Measurements from ENCODE around the gene DPY19L1.
"Not testable (repeated sequence)": the region's sequence is repeated elsewhere in the genome, so short reads cannot be mapped to it uniquely, and the experiment has no call there.

The DPY19L1 gene

DNA sequence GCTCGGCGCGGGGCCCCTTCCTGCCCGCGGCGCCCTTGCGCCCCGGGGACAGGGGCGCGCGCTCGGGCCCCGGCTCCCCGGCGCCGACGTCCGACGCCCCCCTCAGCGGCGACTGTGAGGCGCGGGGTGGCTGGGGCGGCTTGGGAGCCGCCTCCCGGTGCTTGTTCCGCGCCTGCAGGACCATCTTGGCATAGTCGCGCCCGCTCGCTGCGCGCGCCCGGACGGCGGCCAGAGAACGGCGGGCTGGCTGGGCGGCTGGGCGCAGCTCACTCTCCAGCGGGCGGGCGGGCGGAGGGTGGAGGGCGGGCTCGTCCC is at the start of gene DPY19L1:
DPY19L1 (minus strand) TSS at position 275 of the 315 bp plus-strand sequence; CDS start at position 184, 91 bp downstream.
- DNase-seq: no peak

DNA sequence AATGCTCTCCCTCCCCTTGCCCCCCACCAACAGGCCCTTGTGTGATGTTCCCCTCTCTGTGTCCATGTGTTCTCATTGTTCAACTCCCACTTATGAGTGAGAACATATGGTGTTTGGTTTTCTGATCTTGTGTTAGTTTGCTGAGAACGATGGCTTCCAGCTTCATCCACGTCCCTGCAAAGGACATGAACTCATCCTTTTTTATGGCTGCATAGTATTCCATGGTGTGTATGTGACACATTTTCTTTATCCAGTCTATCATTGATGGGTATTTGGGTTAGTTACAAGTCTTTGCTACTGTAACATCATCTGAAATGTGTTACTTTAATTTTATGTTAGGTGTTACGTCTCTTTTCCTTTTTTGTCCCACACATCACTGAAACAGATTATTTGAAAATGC is 42.2 kb upstream of the DPY19L1 start:
- not testable (repeated sequence) for DNase-seq

DNA sequence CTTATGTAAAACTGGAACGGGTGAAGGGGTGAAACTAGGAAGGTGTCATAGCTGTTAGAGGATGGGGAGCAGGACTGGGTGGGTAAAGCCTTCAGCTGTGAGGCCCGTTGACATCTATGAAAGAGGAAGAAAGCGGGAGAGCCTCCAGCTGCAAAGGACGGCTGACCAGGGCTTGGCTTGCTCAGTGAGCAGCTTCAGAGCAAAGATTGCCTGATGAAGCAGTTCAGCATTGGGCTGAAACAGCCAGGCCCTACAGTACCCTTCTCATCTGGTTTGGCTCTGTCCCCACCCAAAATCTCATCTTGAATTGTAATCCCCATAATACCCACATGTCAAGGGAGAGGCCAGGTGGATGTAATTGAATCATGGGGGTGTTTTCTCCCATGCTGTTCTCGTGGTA is 36.7 kb upstream of the DPY19L1 start:
- DNase-seq: not testable (repeated sequence)

DNA sequence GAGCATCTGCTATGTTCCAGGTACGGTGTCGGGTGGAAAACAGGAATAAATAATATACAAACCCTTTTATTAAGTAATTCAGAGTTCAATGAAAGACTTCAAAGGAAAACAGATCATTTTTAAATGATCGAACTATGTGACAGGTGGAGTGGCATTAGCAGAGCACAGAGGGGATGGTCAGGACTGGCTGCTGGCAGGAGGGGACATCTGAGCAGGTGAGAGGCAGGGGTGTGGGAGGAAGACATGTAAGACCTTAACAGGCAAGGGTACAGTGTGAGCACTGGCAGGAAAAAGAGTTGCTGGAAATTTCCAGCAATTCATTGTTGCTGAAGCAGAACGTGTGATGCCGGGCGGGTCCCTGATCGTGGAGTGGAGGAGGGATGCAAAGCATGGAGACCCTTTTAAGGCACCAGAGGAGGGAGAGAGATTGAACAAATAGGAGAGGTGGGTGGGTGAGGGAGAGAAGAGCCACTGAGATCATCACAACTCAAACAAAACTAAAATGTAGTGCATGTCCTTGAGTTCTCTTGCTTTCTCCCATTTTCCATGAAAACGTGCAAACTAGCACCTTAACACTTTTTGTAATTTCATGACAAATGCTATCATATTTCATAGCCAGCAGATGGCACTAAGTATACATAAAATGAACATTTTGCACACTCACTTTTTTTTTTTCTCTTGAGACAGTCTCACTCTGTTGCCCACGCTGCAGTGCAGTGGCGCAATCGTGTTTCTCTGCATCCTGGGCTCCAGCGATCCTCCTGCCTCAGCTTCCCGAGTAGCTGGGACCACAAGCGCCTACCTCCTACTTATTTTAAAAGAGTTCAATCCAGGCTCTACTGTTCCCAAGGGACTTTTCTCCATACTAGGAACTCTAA is 35.9 kb upstream of the DPY19L1 start:
- peak; percentile 50 to 63 (median 59) for DNase-seq

DNA sequence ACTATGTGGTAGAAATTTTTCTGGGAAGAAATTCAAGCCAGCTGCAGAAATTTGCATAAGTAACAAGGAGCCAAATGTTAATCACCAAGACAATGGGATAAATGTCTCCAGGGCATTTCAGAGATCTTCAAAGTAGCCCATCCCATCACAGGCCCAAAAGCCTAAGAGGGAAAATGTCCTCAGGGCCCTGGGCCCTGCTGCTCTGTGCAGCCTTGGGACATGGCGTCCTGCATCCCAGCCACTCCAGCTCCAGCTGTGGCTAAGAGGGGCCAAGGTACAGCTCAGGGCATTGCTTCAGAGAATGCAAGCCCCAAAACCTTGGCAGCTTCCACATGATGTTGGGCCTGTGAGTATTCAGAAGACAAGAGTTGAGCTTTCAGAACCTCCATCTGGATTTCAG is 31.8 kb upstream of the DPY19L1 start:
- not testable (repeated sequence) for DNase-seq

DNA sequence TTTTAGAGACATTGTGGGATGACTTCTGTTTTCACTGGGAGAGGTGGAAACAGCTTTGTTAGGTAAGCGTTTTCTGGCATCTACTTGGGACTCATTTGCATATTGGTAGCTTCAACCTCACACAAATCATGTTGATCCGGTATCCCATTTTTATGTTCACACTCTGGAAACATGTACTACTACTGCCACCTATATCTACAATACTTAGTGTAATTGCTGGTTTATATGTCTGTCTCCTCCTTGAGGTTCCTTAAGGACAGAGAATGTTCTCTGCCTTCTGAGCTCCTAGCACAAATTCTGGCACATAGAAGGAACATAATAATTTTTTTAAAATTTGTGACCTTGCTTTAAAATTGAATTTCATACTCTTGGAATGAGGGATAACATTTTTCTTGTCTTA is 28.1 kb upstream of the DPY19L1 start:
- DNase-seq: not testable (repeated sequence)

DNA sequence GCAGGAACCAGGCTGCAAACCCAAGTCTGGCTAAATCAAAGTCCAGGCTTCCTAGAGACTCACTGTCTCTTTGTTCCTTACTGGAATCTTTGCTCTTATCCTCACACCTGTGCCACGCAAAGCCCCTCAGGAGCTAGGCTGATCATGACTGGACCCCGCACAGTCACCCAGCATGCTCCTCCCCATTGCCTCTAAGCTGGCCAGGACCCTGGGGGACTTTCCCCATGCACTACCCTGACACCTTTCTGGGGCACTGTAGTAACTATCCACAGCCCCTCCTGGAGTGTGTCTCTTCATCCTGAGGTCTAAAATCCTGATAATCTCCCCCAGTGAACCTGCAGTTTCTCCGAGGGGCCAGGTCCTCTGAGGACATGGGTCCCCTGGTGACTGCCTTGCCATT is 21.3 kb upstream of the DPY19L1 start:
- not testable (repeated sequence) for DNase-seq

DNA sequence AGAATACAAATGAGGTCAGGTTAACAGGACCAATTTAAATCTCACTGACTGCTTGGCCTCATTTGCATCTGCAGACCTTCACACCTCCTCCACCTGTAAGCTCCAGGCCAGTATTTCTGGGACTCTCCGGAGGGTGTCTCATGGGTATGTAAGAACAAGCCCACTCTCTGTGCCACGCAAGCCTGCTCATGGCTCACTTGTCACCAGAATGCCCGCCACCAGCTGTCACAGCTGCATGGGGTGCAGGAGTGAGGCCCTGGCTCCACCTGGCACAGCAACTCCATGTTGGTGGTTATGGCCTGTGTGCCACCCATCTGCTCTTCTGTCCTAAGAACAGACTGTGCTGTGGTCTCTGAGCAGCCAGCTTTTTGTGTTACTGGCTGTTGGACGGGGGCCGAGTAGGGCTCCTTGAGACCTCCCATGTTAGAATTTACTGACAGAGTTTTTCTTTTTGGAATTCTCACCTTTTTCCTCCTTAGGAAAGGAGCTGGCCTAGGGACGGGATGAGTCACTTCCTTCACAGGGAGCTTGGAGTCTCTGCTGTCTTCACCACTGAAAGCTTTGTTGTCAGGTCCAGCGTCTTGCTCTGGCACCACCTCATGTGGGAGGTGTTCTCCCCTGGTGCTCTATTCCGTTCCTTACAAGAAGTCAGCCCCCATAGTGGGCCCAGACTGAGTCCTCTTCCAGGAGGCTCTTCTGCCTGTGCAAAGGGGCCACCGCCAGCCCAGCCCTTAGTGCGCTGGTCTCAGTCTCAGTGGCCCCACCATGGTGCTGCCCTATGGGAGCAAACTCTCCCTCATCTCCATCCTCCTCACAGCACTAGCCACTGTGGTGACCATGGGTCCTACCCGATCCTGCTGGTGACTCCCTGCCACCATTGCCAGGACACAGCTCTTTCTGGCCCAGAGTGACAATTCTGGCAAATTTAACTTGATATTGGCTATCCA is 20.5 kb upstream of the DPY19L1 start:
- DNase-seq: not testable (repeated sequence)

DNA sequence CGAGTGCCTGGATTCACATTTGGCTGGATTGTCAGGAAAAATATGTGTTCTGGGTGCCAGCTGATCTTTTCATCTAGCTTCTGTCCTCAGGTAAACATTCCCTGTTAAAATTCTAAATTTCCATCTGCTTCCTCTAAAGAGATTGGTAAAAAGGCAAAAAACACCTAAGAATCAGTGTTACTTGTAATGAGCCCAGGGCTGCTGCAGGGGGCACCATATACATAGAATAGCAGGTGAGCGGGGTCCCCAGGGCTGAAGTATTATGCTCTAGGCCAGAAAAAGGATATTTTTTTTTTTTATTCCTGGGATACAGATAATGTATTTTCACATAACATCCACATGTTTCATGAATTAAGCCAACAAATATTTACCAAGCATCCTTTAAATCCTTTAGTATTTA is 18.4 kb upstream of the DPY19L1 start:
- DNase-seq: not testable (repeated sequence)

DNA sequence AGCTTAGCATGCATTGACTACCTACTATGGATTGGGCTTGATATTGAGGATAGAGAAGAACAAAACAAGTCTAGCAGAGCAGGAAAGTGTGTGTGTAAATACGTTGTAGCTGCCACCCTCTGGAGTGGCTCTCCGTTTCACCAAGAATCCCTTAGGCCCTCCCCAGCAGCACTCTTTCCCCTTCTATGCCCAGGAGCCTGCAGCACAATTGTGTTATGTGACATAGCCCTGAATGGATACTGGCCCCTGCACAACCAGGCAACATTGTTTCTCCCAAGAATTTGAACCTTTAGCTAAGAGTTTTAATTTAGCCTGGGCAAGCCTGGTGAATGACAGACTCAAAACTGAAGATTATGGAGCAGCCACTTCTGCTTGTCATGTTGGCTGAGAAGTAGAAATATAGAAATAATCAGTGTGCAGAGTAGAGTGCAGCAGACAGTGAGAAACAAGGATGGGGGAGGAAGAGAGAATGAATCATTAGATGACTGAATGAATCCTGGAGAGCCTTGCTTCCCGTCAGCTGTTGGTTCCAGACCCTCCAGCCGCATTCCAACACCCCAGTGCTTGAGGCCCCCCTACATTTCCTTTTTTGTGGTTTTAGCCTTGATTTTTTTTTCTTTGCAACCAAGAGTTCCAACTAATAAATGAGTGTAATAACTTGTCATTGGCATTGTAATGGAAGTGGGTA is 16.3 kb upstream of the DPY19L1 start:
- not testable (repeated sequence) for DNase-seq

DNA sequence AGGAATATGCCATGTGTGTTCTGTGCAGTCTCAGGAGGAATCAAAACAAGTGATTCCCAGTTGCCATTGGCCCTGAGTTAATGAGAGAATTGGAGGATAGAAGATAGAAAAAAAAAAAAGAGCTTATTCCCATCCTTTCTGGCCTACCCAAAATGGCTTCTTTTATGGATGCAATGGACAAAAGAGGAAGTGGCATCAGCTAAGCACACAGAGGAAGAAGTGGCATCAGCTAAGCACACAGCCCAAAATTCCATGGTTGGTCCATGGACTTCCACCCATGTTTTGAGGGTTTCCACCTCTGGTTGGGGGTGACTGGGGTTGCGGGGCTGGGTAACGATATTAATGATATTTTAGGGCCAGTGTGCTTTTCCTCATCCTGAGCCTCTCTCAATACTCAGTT is 11.1 kb upstream of the DPY19L1 start:
- not testable (repeated sequence) for DNase-seq

DNA sequence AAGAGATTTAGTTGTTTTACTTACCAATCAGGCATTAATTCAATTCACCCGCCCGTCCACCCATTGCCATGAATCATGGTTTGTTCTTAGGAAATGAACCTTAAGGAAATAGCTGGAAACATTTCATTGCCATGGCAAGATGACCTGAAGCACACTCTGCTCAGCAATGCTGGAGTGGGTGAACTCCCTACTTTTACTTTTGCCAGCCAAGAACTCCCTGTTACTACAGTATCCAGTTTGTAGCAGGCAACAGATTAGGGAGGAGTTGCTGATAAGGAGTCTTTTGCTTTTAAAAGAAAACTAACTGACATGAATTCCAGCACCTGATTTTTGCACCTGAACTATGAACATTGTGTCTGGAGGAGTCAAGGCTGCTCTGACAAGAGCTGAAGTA is 10.6 kb upstream of the DPY19L1 start:
- DNase-seq: not testable (repeated sequence)

DNA sequence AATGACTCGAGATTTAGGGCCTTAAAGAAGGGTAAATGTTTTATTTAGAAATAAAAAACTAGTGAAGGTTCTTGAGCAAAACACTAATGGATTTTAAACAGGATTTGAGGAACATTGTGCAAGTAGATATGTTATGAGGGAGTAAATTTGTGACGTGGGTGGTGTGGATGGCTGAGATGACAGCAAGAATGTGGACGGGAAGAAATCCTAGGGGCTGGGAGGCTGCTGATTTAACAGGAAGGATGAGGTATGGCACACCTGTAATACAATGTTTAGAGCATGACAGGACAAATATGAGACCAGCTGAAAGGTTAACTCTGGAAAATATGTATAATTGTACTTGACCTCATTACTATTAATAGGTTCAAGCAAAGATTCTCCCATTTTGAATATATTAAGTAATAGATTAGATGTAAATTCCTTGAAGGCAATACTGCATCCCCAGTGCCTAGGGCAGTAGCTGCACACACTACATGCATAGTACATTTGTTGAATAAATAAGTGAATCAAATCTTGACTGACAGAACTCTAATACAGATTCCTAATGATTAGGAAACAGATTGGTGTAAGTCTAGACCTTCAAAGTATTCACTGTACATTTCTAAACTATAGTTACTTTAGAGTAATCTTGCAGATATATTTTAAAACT is 10.1 kb upstream of the DPY19L1 start:
- not testable (repeated sequence) for DNase-seq

DNA sequence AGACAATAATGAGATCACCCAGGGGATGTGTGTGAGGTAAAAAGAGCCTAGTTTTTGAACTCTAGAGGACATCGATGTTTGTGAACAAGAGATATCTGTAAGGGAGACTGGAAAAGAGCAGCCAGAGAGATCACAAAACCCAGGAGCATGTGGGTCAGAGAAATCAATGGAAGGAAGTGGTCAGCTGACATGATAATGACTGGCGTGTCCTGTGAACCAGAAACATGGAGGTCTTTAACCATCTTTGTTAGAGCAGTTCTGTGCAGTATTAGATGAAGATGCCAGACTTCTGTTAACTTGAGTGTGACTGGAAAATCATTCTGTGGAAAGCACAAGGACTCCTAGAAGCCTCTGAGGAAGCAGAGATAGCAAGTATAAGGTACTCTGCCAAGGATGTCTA is 6.0 kb upstream of the DPY19L1 start:
- not testable (repeated sequence) for DNase-seq

DNA sequence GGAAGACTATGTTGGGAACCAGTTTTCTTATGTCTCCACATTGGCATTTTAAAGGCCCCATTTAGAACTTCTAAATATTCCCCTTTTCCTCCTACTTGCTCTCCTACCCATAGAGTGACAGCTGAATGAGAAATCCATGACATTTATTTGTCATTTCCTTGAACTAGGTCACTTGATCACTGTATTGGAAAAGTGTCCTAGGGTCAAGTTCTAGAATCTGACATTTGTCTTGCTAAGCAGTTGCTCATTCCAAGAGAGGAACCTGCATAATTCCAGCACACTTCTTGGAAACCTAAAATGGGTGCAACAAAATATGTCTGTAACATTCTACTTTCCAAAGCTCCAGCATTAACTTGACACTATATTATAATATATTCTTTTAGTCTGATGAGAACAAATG is 3.6 kb upstream of the DPY19L1 start:
- peak; percentile 7 to 47 (median 11) for DNase-seq

DNA sequence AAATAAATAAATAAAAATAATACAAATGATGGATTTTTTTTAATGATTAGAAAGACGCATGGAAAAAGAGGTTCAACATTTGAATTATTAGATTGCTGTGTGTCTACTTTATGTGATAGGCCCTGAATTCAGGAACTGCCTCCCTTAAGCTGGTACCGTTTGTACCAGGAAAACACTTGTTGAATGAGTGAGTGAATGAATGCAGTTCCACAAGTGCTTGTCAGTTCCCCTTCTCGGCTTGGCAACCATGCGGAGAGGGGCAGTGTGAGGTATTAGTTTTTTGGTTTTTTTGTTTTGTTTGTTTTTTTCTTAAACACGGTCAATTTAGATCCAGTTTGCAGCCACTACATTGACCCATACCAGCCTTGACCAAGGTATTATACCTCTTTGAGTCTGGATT is 2.1 kb upstream of the DPY19L1 start:
- no peak for DNase-seq

DNA sequence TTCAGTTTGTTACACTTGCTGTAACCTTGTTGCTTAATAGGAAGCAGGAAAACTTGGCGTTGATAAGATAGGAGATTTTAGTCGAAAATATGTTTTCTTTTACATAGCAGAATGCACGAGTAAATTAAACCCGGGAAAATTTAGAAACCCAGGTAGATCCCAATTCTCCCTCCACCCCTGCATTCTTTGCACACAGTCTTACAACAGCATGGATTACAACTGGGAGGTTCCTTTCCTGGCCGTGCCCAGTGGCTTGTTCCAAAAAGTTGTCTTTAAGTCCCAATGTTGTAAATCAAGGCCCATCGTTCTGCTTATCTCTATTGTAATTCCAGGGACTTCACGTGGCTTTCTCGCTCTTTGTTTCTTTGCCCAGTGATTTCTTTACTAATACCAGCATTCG is 1.1 kb upstream of the DPY19L1 start:
- DNase-seq: no peak

DNA sequence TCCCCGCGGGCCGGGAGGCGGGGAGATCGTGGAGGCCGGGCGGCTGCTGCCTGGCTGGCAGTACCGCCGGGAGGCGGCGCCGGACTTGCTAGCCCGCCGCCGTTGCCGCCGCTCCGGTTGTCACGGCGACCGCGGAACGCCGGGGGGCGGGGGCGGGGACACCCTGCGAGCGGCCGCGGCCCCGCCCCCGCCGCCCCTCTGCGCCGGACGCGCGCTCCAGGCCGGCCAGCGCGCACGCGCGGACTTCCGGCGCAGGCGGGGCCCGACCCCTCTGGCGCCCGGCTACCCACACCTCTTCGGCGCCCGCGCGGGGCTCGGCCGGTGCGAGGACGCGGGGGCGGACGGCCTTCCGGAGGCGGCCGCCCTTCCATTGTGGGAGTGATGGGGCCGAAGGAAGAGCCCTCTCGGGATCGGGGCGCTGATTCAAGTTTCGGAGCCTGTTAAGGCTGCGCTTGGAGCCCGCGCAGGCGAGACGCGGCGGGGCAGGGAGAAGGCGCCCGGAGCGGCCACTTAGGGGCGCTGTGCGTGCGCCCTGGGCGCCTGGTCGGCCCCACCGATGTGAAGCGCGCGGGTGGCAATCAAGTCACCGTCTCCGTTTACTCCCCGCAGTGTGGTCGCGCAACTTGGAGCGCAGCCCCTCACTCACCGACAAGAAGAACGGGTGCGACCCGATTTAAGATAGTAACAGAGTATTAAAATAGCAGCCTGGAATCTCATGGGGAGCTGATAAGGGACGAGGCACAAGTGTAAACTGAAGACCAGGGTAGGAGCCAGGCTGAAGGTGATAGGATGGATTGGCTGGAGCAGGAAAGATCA is 449 bp upstream of the DPY19L1 start:
- peak; percentile 95 to 99 (median 98) for DNase-seq

DNA sequence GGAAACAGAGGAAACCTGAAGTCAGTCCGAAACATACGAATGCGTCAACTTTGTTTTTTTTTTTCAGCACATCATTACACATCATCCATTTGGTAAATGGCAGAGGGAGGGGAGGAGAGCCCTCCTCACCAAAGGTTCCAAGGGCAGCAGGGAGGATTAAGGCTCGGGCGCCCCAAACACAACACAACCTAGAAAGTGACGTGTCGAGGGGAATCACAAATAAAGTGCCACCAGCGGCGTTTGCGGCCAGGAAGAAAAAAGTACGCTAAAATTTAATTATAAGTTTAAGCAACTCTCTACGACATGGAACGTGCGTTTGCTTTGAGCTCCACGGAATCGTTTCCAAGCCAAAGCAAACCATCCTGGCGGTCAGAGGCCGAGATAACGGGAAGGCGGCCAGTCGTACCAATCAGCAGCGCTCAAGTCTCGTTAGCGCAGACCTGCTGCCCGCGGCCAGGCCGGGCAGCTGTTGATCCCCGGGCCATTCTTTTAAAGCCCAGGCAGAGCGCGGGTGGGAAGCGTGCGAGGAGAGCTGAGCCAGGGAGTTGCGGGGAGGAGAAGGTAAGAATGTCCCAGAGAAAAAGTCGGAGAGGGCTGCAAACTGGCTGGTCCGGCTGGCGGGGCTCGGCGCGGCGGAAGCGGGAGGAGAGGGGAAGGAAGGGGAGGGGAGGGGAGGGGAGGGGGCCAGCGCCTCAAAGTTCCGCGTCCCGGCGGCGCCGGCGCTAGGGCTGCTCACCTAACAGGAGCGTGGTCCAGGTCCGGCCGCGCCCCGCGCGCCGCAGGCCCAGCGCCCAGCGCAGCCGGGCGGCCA is 719 bp downstream of the DPY19L1 start:
- DNase-seq: peak; percentile 59 to 72 (median 64)

DNA sequence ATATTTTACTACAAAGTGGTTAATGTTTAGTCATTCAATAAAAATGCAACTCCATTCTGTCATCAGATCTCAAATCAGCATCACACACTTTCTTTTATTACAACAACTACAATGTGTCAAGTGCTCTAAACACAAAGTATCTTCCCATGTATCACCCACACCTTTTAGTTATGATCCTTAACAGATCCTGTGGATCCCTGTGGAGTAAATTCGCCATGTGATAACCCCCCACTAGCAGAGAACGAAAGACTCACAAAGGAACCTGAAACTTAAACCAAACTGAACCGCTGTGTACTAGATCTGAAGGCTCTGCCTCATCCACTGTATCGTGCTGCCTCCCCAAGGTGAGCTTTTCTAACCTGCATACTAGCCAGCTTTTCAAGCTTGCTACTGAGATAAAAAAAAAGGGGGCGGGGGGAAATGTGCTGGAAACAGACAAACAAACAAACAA is 1.7 kb downstream of the DPY19L1 start:
- no peak for DNase-seq

DNA sequence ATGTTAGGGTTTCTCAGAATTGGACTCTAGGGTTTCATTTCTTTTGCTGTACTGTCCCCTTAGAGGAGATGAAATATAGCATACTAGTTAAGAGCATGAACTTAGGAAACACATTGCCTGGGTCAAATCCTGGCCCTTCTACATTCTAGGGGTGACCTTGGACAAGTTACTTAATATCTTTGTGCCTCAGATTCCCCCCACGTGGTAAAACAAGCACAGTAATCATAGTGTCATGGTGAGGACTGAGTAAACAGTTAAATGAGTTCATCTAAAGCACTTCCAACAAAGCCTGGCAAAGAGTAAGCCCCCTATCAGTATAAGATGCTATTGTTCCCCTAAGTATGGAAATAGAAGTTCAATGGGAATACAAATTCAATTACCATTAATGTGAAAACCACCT is 5.1 kb downstream of the DPY19L1 start:
- DNase-seq: no peak

All from suppressor macrophage treated with lipopolysaccharide for 1 hour (primary cell).